ENCODE measurements around the gene MEP1A.
"Not testable (repeated sequence)": the region's sequence is repeated elsewhere in the genome, so short reads cannot be mapped to it uniquely, and the experiment has no call there.

Gene MEP1A, protein sequence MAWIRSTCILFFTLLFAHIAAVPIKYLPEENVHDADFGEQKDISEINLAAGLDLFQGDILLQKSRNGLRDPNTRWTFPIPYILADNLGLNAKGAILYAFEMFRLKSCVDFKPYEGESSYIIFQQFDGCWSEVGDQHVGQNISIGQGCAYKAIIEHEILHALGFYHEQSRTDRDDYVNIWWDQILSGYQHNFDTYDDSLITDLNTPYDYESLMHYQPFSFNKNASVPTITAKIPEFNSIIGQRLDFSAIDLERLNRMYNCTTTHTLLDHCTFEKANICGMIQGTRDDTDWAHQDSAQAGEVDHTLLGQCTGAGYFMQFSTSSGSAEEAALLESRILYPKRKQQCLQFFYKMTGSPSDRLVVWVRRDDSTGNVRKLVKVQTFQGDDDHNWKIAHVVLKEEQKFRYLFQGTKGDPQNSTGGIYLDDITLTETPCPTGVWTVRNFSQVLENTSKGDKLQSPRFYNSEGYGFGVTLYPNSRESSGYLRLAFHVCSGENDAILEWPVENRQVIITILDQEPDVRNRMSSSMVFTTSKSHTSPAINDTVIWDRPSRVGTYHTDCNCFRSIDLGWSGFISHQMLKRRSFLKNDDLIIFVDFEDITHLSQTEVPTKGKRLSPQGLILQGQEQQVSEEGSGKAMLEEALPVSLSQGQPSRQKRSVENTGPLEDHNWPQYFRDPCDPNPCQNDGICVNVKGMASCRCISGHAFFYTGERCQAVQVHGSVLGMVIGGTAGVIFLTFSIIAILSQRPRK

DNA sequence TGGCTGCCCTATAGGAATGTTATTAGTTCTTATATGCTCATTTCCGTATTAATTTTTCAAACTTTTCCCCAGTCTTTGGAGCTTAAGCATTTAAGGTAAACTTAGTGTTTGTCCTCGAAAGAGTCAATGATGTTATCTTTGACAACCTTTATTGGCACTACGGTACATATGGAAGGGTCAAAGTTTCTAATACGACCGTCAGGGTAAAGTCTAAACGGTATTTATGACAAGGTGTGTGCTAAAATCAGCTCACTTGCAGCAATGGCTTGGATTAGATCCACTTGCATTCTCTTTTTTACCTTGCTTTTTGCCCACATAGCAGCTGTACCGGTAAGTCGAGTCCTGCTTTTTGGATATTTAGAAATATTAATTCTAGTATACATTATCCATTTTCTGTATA, at the start of gene MEP1A:
Gene MEP1A, plus strand, starts transcription at position 252 of the 400 bp plus-strand sequence. Its CDS starts 10 bp downstream, at position 262.
- DNase-seq = no peak

DNA sequence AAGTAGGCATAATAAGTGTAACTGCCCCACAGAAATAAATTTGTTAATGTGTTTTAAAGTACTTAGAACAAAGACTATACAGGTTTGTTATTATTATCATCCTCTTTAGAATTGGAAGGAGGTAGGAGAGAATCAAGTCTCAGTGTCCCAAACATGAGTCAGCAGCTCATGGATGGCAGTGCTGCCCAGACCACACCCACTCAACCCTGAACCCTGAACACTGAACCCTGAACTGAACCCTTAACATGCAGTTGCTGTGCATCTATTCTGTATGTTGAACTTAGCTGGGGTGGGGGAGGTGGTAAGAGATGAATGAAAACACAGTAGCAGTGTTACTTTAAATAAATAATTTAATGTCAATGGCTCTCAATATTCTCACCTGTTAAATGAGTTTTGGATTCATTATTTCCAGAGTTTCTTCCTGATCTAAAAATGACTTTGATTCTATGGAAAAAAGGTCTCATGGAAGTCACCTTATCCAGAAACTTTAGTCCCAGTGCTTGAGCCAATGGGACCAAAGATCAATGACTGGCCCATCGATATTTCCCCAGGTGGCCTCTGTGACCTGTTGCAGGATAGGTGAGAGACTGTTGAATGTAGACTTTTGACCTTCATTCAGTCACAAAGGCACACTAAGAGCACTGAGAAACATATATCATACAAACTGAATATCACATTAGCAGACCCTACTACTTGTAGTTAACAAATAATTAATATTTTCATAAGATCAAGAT, 49.6 kb upstream of the MEP1A start:
- DNase-seq = no peak

DNA sequence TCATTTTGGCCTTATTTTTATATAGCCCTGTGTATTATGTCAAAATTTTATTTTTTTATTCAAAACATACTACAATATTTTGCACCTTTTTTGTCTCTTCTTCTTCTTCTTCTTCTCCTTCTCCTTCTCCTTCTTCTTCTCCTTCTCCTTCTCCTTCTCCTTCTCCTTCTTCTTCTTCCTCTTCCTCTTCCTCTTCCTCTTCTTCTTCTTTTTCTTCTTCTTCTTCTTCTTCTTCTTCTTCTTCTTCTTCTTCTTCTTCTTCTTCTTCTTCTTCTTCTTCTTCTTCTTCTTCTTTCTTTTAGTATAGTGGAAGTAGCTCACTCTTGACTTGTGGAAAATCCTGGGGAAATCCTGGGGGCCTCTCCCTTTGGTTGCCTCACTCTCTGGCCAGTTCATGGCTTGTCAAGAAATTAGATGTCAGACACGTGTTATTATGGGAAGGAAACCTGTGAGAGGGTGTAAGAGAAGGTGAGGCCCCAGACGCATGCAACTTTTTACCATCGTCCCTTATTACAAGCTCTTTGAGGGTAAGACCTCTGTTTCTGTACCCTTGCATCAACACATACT, 48.9 kb upstream of the MEP1A start:
- not testable (repeated sequence) for DNase-seq

DNA sequence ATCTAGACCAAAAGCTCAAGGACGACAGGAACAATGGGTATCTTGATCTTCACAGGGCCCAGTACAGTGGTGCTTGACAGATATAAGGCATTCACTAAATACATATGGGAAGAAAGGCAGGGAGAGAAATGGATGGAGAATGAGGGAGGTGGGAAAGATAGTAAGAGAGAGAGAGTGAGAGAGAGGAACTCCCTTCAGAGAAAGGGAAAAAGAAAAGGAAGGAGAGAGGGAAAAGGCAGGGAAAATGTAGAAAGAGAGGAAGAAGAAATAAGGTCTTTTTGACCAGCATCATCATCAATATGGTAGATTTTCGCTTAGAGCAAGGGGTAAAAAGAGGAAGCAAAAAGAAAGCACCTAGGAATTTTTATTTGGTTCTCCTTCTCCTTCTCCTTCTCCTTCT, 47.2 kb upstream of the MEP1A start:
- no peak for DNase-seq

DNA sequence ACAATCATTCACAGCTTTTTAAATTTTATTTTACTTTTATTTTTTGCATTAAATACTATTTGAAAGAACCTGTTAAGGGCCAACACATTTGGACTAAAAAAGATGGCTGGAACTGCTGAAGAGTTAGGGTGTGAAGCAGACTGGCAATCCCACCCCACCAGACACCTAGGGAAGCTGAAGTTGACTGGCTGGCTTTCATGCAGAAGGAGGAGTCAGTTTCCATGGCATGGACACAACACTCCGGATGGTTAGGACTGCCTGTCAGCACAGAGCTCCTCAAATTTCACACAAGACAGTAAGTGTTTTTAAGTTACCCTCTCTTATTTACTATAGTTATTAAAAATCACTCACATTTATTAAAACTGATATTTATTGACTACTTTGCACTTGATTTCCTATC, 46.5 kb upstream of the MEP1A start, which contains the start of gene ANKRD66:
Gene ANKRD66, plus strand, starts transcription at position 238 of the 400 bp plus-strand sequence. CDS start 5,016 bp downstream, outside the sequence.
- no peak for DNase-seq

DNA sequence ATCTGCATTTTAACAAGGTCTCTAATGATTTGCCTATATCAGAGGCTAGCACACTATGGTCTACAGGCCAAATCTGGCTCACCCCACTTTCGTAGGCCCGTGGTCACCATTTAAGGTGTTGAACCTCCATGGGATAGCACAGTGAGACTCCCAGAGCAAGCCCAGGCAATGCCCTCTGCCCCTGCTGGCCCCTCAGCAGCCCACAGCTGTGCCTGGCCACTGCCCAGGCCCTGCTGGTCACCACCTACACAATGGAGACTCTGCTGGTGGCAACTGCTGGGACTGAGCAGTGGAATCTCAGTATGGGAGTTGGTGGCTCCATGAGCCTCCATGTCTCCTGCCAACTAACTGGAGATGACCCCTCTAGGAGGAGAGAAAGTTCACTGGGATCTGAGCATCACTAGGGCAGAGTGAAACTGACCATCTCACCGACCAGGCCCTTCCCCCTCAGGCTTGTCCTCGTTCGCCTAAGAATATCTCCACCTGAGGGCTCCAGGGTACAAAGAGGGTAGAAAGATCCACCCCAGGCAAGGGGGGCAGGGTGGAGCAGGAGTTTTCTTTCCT, 44.2 kb upstream of the MEP1A start:
- no peak for DNase-seq

DNA sequence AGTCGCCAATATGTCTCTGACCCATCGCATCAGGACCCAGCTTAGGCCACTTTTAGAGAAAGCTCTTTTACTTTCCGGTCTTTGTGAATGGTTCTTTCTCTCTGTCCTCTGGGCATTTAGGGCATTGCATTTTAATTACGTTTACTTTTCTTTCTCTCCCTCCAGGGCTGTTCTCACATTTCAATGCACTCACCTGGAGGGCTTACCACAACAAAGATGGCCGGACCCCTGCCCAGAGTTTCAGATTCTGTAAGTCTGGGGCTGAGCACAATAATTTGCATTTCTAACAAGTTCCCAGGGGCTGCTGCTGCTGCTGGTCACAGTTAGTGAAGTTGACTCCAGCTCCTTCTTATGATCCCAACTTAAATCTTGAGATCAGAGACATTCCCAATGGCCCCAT, 43.5 kb upstream of the MEP1A start:
- DNase-seq = no peak

DNA sequence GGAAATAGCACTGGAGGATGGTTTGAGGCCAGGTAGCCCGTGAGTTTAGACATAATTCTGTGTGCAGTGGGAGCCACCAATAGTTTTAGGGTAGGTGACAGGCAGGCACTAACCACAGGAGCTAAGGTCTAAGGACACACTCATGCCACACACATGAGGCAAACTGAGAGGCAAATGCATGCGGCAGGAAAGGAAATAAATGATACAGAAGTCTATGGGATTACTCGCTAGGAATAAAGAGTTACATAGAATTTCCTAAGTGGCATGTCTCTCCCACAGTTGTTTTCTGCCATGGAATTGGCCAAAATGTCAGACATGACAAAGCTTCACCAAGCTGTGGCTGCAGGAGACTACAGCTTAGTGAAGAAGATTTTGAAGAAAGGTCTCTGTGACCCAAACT, 41.5 kb upstream of the MEP1A start:
- no peak for DNase-seq

DNA sequence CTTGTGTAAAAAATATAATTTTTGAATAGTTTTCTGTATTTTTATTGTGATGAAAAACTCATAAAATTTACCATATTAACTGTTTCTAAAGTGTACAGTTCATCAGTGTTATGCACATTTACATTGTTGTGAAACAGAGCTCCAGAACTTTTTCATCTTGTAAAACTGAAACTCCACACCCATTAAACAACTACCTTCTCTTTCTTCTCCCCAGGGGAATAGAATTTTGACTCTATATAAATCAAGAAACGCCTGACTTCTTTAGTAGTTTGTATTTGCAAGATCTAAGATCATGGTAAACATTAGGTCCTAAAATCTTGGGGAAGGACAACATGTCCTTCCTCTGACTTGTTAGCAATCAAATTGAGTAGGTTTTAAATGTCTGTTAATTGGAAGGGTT, 37.3 kb upstream of the MEP1A start:
- no peak for DNase-seq

DNA sequence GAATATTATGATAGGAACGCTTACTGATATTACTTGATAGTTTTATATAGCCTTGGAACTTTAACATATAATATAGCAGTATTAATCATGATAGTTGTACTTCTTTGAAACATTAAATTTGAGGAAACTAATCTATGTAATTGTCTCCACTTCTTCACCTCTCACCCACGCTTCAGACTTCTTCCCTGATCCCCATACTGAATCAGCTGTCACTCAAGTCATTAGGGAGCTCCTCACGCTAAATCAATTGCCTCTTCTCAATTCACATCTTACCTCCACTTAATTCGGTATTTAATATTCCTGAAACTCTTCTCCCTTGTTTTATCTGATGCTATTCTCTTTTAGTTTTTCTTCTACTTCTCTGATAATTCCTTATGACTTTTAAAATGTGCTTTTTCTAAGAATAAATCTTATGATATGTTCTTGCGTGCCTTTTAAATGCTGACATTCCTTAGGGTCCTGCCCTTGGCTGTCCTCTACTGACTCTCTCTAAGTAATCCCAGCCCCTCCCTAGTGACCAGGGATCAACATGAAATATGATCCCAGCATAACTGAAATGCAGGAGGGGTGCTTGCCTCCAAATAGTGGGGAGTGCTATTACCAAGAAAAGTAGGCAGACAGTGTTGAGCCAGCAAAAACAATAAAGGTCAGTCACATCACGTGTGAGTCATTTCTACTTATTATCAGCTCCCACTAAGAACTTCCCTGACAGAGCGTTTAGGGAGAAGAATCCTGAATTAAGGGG, 36.5 kb upstream of the MEP1A start:
- no peak for DNase-seq

DNA sequence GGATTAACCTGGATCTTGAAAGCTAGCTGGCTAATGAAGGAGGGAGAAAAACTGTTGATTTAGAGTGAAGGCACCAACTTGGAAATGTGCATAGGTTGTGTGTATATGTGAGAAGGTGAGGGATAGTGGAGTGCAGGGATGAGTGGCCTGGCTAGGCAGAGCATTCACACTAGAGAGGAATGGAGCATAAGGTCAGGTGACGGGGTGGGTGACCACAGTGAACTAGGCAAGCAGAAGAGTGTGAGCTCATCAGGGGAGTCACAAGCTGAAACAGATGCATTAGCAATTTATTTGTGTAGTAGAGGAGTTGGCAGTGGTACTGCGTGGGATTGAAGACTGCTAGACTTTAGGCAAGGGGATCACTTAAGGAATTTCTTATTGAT, 36.0 kb upstream of the MEP1A start:
- no peak for DNase-seq

DNA sequence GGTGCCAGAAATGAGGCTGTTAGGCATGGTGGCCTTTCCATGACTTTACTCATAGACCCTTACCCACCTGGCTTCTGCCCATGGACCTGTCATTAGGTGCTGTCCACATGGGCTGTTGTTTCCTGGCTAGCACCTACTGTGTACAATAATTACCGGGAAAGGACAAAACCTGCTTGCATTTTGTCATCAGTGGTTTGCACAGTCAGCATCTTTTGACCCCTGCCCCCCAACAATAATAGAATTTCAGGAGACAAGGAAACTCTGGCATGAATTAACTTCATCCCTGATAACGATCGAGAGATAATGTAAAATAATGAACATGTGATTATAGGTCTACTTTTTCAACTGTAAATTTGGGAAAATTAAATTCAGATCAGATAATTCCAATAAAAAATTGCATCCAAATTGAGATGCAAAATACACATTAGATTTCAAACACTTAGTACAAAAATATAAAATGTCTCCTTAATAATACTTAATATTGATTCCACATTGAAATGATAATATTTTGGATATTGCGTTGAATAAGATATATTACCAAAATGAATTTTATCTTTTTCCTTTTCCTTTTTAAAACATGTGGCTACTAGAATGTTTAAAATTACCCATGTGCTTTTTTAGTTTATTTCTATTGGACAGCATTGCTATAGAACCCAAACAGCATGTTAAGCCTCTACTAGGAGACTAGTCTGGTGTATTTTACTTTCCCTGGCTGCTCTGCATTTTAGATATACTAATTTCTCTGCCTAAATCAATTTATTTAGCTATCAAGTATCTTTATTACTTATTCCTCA, 34.0 kb upstream of the MEP1A start:
- no peak for DNase-seq

DNA sequence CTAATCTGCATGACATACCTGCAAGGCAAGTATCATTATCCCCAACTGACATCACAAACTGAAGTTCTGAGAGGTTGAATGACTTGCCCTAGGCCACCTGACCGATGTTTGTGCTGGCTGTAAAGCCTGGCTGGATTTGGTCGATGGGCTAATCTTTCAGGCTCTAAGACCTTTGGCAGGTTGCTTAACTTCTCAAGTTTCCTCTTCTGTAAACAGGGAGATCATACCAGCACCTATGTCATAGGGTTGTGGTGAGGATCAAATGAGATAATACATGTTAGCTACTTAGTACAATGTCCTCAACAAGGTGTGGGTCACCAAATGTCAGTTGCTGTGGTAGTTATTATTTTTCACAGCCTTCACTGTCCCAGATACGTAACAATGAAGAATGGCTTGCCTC, 32.3 kb upstream of the MEP1A start:
- DNase-seq = no peak

DNA sequence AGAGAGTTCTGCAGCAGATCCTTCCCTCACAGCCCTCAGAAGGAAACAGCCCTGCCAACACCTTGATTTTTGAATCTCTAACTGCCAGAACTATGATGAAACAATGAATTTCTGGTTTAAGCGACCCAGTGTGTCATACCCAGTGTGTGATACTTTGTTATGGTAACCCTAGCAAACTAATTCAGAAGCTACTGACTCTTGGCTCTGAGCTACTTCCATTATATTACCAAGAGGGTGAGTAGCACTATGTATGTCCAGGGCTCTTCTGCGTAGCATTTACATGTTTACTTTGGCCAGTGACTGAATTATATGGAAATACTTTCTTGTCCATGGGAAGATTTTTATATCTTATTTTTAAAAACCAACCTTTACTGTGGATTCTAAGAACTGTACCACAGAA, 29.7 kb upstream of the MEP1A start:
- DNase-seq = no peak

DNA sequence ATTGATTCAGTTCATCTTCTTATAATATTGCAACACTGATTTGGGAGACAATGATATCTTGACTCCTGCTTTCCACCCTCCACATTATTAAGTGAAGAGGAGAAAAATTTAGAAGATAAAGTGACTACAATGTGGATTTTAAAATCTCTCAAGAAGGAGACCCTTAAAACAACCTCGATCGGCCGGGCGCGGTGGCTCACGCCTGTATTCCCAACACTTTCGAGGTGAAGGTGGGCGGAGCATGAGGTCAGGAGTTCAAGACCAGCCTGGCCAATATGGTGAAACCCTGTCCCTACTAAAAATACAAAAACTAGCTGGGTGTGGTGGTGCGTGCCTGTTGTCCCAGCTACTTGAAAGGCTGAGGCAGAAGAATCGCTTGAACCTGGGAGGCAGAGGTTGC, 28.9 kb upstream of the MEP1A start:
- DNase-seq = not testable (repeated sequence)

DNA sequence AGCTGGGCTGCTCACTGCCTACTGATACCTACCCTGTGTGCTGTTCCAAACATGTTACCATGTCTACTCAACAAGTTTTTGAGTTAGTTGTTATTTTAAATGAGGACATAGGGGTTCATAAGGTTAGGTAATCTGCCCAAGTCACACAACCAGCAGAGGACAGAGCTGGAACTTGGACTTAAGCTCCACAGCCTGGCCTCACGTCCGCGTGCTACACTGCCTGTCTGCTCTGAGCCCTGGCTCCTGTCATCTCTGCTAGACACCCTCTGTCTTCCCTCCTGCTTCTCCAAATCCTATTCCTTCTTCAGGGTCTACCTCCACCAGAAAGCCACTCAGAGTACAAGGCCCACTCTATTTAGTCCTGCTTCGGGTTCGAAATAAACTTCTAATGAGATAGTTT, 28.2 kb upstream of the MEP1A start:
- no peak for DNase-seq

DNA sequence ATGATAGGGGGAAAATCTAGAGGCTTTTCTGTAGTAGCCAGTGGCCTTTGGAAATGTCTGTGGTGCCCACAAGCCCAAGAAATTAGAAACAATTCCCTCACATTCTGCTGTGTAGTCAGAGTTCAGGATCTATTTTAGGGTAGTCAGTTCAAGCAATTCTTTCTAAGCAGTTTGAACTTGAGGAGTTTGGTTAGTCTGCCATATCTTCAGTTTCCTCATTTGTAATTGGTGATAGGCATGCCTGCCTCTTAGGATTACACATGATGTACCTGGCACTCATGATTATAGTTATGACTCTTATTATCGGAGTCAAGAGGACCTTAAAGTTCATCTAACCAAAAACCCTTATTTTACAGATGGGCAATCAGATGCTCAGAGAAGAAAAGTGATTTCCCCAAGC, 21.2 kb upstream of the MEP1A start:
- DNase-seq = no peak

DNA sequence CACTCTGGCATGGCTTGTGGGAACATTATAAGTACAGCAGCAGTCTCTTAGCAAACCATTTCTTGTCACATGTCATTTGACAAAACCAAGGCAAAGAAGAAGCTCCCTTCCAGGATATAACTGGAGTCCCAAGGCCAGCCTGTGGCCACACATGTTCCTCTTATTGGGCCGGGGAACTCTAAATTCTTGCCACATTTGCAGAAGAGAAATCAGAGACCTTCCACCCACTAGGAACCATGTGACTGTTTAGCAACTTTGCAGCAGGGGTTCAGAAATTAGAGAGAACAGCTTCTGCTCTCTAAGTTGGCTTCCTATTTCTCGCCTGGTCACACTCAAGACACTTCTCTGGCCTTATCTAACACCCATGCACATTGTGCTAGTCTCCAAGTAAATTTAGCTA, 20.4 kb upstream of the MEP1A start:
- DNase-seq = no peak

DNA sequence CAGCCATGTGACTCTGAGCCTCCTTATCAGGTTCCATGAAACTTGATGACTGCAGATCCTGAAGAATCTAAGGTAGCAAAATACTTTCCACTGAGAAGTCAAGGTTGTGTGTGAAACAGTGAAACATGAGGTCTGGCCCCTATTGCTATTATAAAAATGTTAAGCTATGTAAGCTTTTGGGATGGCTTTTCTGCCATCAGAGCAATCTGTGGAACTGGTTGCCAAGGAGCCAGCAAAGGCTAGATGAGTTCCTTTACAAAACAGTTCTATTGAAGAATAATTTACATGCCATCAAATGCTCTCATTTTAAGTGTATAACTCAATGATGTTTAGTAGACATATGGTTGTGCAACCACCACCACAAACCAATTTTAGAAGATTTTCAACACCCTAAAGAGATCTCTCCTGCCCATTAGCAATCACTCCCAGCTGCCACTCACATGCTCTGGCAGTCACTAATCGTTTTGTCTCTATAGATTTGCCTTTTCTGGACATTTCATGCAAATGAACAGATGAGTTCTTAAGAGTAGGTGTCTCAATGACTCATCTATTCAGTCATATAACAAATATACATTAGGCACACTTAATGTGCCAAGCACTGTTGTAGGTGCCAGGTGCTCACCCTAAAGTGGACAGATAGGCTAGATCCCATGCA, 19.9 kb upstream of the MEP1A start:
- no peak for DNase-seq

DNA sequence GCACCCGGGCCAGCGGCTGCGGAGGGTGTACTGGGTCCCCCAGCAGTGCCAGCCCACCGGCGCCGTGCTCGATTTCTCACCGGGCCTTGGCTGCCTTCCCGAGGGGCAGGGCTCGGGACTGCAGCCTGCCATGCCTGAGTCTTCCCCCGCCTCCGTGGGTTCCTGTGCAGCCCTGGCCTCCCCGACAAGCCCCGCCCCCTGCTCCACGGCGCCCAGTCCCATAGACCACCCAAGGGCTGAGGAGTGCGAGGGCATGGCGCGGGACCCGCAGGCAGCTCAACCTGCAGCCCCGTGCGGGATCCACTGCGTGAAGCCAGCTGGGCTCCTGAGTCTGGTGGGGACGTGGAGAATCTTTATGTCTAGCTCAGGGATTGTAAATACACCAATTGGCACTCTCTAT, 18.5 kb upstream of the MEP1A start:
- DNase-seq = not testable (repeated sequence)
